WTC11 (cell line): ENCODE data around the gene METTL1. TPM values are rescaled to one million over a fixed set of nuclear protein-coding genes. Genes with fewer than 3 reads are reported as not detected.

Experiments used
- ATAC-seq: fragments of 200-7000 bp; cut with Tn5 transposase; 2 replicates; pipeline ENCODE4 v1.10.0; 2021; ENCODE audit warnings: mild to moderate bottlenecking, moderate library complexity
- CTCF ChIA-PET: fragments of 300-600 bp; sonication (Branson Sonifier 250); formaldehyde crosslinking; loops from one replicate; lab custom pipeline; 2021; ENCODE audit warnings: antibody characterized with exemption; lab: Charles Lee
- POLR2A ChIA-PET: fragments of 350-600 bp; sonication (Branson Sonifier 250); formaldehyde crosslinking; loops from one replicate; lab custom pipeline; 2021; ENCODE audit warnings: antibody characterized with exemption; lab: Charles Lee
- DNase-seq: peaks from one replicate; pipeline ENCODE4 v3.0.0; 2021; ENCODE audit warnings: low spot score
- H3K27ac Mint-ChIP-seq: 2 replicates; pipeline ENCODE4 v1.8.0; 2021; ENCODE audit warnings: mixed read lengths
- H3K27me3 Mint-ChIP-seq: 2 replicates; pipeline ENCODE4 v1.8.0; 2021; ENCODE audit warnings: low read depth, mild to moderate bottlenecking, moderate library complexity, mixed read lengths
- H3K36me3 Mint-ChIP-seq: 2 replicates; pipeline ENCODE4 v1.8.0; 2021; ENCODE audit warnings: mixed read lengths
- H3K4me1 Mint-ChIP-seq: 2 replicates; pipeline ENCODE4 v1.8.0; 2022; ENCODE audit warnings: mixed read lengths
- H3K4me3 Mint-ChIP-seq: 2 replicates; pipeline ENCODE4 v1.8.0; 2021; ENCODE audit warnings: mild to moderate bottlenecking, moderate library complexity, mixed read lengths
- H3K9me3 Mint-ChIP-seq: 2 replicates; pipeline ENCODE4 v1.8.0; 2021; ENCODE audit warnings: mixed read lengths
- ARID4B ChIP-seq: sonication (generic); formaldehyde crosslinking; IDR thresholded peaks from 2 replicates; pipeline ENCODE4 v1.8.0; 2023; ENCODE audit warnings: missing genetic modification reagents, mild to moderate bottlenecking, borderline replicate concordance
- ATF2 ChIP-seq: sonication (generic); formaldehyde crosslinking; IDR thresholded peaks from 2 replicates; pipeline ENCODE4 v1.8.1; 2022; ENCODE audit warnings: low read depth, missing genetic modification reagents, borderline replicate concordance
- ATF6 ChIP-seq: sonication (generic); formaldehyde crosslinking; IDR thresholded peaks from 2 replicates; pipeline ENCODE4 v1.8.1; 2023; ENCODE audit warnings: mild to moderate bottlenecking, missing genetic modification reagents
- CREM ChIP-seq: sonication (generic); formaldehyde crosslinking; IDR thresholded peaks from 2 replicates; pipeline ENCODE4 v1.8.1; 2022; ENCODE audit warnings: mild to moderate bottlenecking, missing genetic modification reagents, moderate library complexity
- FOXJ3 ChIP-seq: sonication (generic); formaldehyde crosslinking; IDR thresholded peaks from 2 replicates; pipeline ENCODE4 v1.9.0; 2021; ENCODE audit warnings: missing genetic modification reagents, mild to moderate bottlenecking, borderline replicate concordance
- GTF2I ChIP-seq: fragments of 250-450 bp; sonication (Bioruptor Pico); conservative IDR thresholded peaks from 2 replicates; pipeline ENCODE4 v1.4.0; 2021; ENCODE audit warnings: mild to moderate bottlenecking
- IRF1 ChIP-seq: sonication (generic); formaldehyde crosslinking; IDR thresholded peaks from 2 replicates; pipeline ENCODE4 v1.8.0; 2023; ENCODE audit warnings: missing genetic modification reagents
- NFYB ChIP-seq: sonication (generic); formaldehyde crosslinking; conservative IDR thresholded peaks from 2 replicates; pipeline ENCODE4 v1.8.0; 2022; ENCODE audit warnings: low read depth, missing genetic modification reagents
- NR2C2 ChIP-seq: sonication (generic); formaldehyde crosslinking; IDR thresholded peaks from 2 replicates; pipeline ENCODE4 v1.8.0; 2022; ENCODE audit warnings: mild to moderate bottlenecking, missing genetic modification reagents
- PRRX2 ChIP-seq: fragments of 250-450 bp; sonication (Bioruptor Pico); IDR thresholded peaks from 2 replicates; pipeline ENCODE4 v1.8.0; 2021; ENCODE audit warnings: mild to moderate bottlenecking
- SMAD3 ChIP-seq: sonication (generic); formaldehyde crosslinking; IDR thresholded peaks from 2 replicates; pipeline ENCODE4 v1.8.0; 2022; ENCODE audit warnings: missing genetic modification reagents, mild to moderate bottlenecking, borderline replicate concordance
- SP1 ChIP-seq: sonication (generic); formaldehyde crosslinking; conservative IDR thresholded peaks from 2 replicates; pipeline ENCODE4 v1.8.1; 2022; ENCODE audit warnings: missing genetic modification reagents
- TCF7 ChIP-seq: sonication (generic); formaldehyde crosslinking; IDR thresholded peaks from 2 replicates; pipeline ENCODE4 v1.8.0; 2022; ENCODE audit warnings: mild to moderate bottlenecking, low read depth, missing genetic modification reagents, moderate library complexity
- TEAD4 ChIP-seq: sonication (generic); formaldehyde crosslinking; IDR thresholded peaks from 2 replicates; pipeline ENCODE4 v1.8.0; 2022; ENCODE audit warnings: mild to moderate bottlenecking, missing genetic modification reagents
- TP53 ChIP-seq: sonication (generic); formaldehyde crosslinking; IDR thresholded peaks from 2 replicates; pipeline ENCODE4 v1.8.1; 2023; ENCODE audit warnings: mild to moderate bottlenecking, missing genetic modification reagents
- ZBTB43 ChIP-seq: sonication (generic); formaldehyde crosslinking; IDR thresholded peaks from 2 replicates; pipeline ENCODE4 v1.8.1; 2023; ENCODE audit warnings: mild to moderate bottlenecking, missing genetic modification reagents
- ZMAT4 ChIP-seq: fragments of 250-450 bp; sonication (Bioruptor Pico); IDR thresholded peaks from 2 replicates; pipeline ENCODE4 v1.9.0; 2021; ENCODE audit warnings: mild to moderate bottlenecking
- ZNF138 ChIP-seq: sonication (generic); formaldehyde crosslinking; conservative IDR thresholded peaks from 2 replicates; pipeline ENCODE4 v1.8.1; 2022; ENCODE audit warnings: mild to moderate bottlenecking, moderate library complexity, missing genetic modification reagents
- ZNF232 ChIP-seq: sonication (generic); formaldehyde crosslinking; IDR thresholded peaks from 2 replicates; pipeline ENCODE4 v1.8.0; 2022; ENCODE audit warnings: mild to moderate bottlenecking, missing genetic modification reagents
- ZNF281 ChIP-seq: sonication (generic); formaldehyde crosslinking; IDR thresholded peaks from 2 replicates; pipeline ENCODE4 v1.8.0; 2023; ENCODE audit warnings: mild to moderate bottlenecking, missing genetic modification reagents
- ZNF423 ChIP-seq: fragments of 250-450 bp; sonication (Bioruptor Pico); IDR thresholded peaks from 2 replicates; pipeline ENCODE4 v2.1.2; 2022; ENCODE audit warnings: mild to moderate bottlenecking, moderate library complexity
- ZSCAN18 ChIP-seq: fragments of 250-450 bp; sonication (Bioruptor Pico); IDR thresholded peaks from 2 replicates; pipeline ENCODE4 v2.1.2; 2022; ENCODE audit warnings: mild to moderate bottlenecking, moderate library complexity
- total RNA-seq: library from RNA; stranded (reverse); gene quantifications from 3 replicates; pipeline ENCODE4 v1.2.3, GENCODE V29; 2021

The METTL1 gene
- total RNA-seq, 1 experiment from 2014 or later: 25.5 TPM

- TF ChIP-seq ZNF281 (CRISPR knock-in tag) (no peak), ZBTB43 (CRISPR knock-in tag) (no peak), PRRX2 (CRISPR knock-in tag) (no peak), FOXJ3 (CRISPR knock-in tag) (no peak), ZSCAN18 (CRISPR knock-in tag) (no peak), TEAD4 (no peak), ZNF232 (CRISPR knock-in tag) (no peak), IRF1 (CRISPR knock-in tag) (no peak), ATF6 (no peak), TP53 (no peak), GTF2I (no peak)
These were observed 30.5 kb downstream of the METTL1 start (continued) for GRCh38 chr12:57741413-57741789.

- ATAC-seq (no peak), DNase-seq (no peak)
- H3K27me3 Mint-ChIP-seq: peaks cover 82% of the 10 kb centered on the region
- ChIA-PET CTCF (interaction anchor here (0.9 to 4.7 kb wide), 5 partner anchors 14 to 157 kb away, joined by 3 to 31 read pairs (median 5); partner anchors contain the start of gene B4GALNT1), POLR2A (interaction anchor here (1.0 kb wide), 1 partner anchor 11 kb away, joined by 4 read pairs; the partner anchor contains the start of gene CDK4)
- H3K4me3 Mint-ChIP-seq: no peak overlapping the region
- no peaks in the 10 kb centered on the region; the same call in 1 of the 2 replicates for H3K9me3 Mint-ChIP-seq
- H3K36me3 Mint-ChIP-seq: 0 out of 2 replicates have a peak, but pooled peaks cover 2% of the 10 kb centered on the region
- H3K4me1 Mint-ChIP-seq: peaks cover 25% of the 10 kb centered on the region
- no peak overlapping the region for H3K27ac Mint-ChIP-seq
- no peak for TF ChIP-seq TCF7 (CRISPR knock-in tag)
- no peak for TF ChIP-seq ARID4B (CRISPR knock-in tag)
- TF ChIP-seq ZNF423 (CRISPR knock-in tag): no peak
- no peak for TF ChIP-seq NFYB (CRISPR knock-in tag)
- no peak for TF ChIP-seq SMAD3 (CRISPR knock-in tag)
- TF ChIP-seq ZMAT4 (CRISPR knock-in tag): no peak
- TF ChIP-seq CREM (CRISPR knock-in tag): no peak
- no peak for TF ChIP-seq SP1 (CRISPR knock-in tag)
- no peak for TF ChIP-seq ATF2 (CRISPR knock-in tag)
- no peak for TF ChIP-seq NR2C2
- TF ChIP-seq ZNF138 (CRISPR knock-in tag): no peak
These were observed 31.1 kb downstream of the METTL1 start for GRCh38 chr12:57740656-57741412.
